ENCODE measurements around the gene OPN1SW. TPM values are rescaled to one million over a fixed set of nuclear protein-coding genes. Genes with fewer than 3 reads are reported as not detected.

OPN1SW gene
- total and polyA plus RNA-seq, 10 donors = not detected

DNA sequence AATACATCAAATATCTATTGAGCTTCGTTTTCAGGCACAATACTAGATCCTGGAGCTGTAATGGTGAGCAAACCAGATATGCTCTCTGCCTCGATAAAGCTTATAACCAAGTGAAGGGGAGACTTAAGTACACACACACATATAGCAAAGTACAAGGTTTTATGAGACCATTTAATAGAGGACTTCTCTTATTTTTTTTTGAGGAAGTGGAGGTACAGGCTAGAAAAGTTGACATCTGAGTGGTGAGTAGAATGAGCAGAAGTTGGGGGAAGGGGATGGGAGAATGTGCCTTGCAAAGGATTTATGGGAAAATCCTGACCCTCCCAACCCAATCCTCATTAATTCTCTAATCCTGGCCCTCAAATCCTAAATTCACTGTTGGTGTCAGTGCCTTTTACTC lies 23.9 kb upstream of the OPN1SW start:
- no peak for DNase-seq
- intact Hi-C loops (cut with DNase I; ENCODE audit: low total_unique reads) = no loop called here
- no peak overlapping the region for H3K4me3 ChIP-seq
- 60 to 82% (median 73%) methylated on average over 2 of the region's 2 CpGs for WGBS, 5 donors
- no peaks in the 10 kb centered on the region for H3K27me3 ChIP-seq (replicated peaks in 1 of 7)
- no peaks in the 10 kb centered on the region for H3K9me3 ChIP-seq
- H3K36me3 ChIP-seq = peaks cover 0 to under 1% (median 0%) of the 10 kb centered on the region in 6 donors
- TF ChIP-seq POLR2A (IDR thresholded peaks at IDR 0.05) = no peak
- TF ChIP-seq CTCF (IDR thresholded peaks at IDR 0.05 in 8 of 11, conservative IDR thresholded peaks at IDR 0.05 in 3 of 11) = no peak
- no peak for TF ChIP-seq POLR2AphosphoS5 (IDR thresholded peaks at IDR 0.05)
- no peaks in the 10 kb centered on the region for H3K4me1 ChIP-seq
- H3K27ac ChIP-seq = no peak overlapping the region

DNA sequence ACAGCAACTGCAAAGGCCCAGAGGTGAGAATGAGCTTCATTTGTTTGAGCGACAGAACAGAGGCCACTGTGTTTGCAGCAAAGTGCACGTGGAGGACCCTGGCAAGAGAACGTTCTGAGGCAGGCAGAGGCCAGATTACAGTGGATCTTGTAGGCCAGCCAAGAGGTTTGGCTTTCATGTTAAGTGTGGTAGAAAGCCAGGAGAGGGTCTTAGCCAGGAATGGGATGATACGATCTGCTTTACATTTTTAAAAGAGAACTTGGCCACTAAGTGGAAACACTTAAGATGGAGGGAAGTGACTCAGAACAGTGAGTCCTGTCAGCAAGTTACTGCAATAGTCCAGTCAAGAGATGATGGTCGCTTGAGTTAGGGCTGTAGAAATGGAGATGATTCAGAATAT lies 20.7 kb upstream of the OPN1SW start:
- no peaks in the 10 kb centered on the region for H3K36me3 ChIP-seq
- no peak overlapping the region for H3K4me3 ChIP-seq
- 83 to 87% (median 86%) methylated on average over 5 of the region's 5 CpGs for WGBS, 5 donors
- peaks cover 0 to 12% (median 0%) of the 10 kb centered on the region in 7 donors for H3K27me3 ChIP-seq (replicated peaks in 1 of 7)
- H3K4me1 ChIP-seq = peaks cover 0 to 17% (median 14%) of the 10 kb centered on the region in 6 donors
- intact Hi-C loops (cut with DNase I; ENCODE audit: low total_unique reads) = no loop called here
- DNase-seq = no peak
- TF ChIP-seq CTCF (IDR thresholded peaks at IDR 0.05 in 8 of 11, conservative IDR thresholded peaks at IDR 0.05 in 3 of 11) (no peak), POLR2A (IDR thresholded peaks at IDR 0.05) (no peak), POLR2AphosphoS5 (IDR thresholded peaks at IDR 0.05) (no peak)
- H3K9me3 ChIP-seq = no peaks in the 10 kb centered on the region
- H3K27ac ChIP-seq = no peak overlapping the region

DNA sequence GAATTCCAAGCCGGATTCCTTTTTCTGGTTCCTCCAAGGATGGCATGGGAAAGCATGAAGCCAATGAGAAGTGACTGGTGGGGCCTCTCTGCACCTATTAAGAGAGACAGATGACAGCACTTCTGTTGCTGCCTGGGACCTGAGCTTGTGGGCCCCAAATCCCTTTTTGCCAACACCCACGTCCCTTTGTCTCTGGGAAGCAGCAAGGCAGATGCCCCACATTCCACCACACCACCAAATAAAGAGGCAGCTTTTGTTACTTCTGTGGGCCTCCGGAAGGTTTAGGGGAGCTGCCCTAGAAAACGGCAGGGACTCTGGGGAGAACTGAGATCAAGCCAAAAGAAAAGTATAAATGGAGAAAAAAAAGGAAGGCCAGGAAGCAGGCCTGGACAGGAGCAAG lies 19.5 kb upstream of the OPN1SW start:
- H3K27me3 ChIP-seq (replicated peaks in 1 of 7) = peaks cover 0 to 24% (median 0%) of the 10 kb centered on the region in 7 donors
- H3K27ac ChIP-seq = no peak overlapping the region
- WGBS, 5 donors = 90 to 98% (median 94%) methylated on average over 4 of the region's 4 CpGs
- no peaks in the 10 kb centered on the region for H3K36me3 ChIP-seq
- no peaks in the 10 kb centered on the region for H3K9me3 ChIP-seq
- no peak overlapping the region for H3K4me3 ChIP-seq
- intact Hi-C loops (cut with DNase I; ENCODE audit: low total_unique reads) = no loop called here
- H3K4me1 ChIP-seq = peaks cover 0 to 29% (median 22%) of the 10 kb centered on the region in 6 donors
- no peak for DNase-seq
- no peak for TF ChIP-seq POLR2AphosphoS5 (IDR thresholded peaks at IDR 0.05)
- no peak for TF ChIP-seq CTCF (IDR thresholded peaks at IDR 0.05 in 8 of 11, conservative IDR thresholded peaks at IDR 0.05 in 3 of 11)
- no peak for TF ChIP-seq POLR2A (IDR thresholded peaks at IDR 0.05)

DNA sequence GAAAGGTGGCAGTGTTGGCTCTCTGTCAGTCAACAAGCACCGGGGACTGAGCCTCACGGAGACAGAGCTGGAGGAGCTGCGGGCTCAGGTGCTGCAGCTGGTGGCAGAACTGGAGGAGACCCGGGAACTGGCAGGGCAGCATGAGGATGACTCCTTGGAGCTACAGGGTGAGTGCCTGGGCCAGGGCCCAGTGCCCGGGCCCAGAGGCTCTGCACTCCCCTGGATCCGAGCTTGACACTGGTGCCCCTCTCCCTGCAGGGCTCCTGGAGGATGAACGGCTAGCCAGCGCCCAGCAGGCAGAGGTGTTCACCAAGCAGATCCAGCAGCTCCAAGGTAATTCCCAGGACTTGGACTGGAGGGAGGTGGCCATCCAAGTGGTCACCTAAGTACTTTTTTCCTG lies 18.8 kb upstream of the OPN1SW start:
- no peaks in the 10 kb centered on the region for H3K9me3 ChIP-seq
- H3K36me3 ChIP-seq = no peaks in the 10 kb centered on the region
- TF ChIP-seq CTCF (IDR thresholded peaks at IDR 0.05 in 8 of 11, conservative IDR thresholded peaks at IDR 0.05 in 3 of 11) = no peak
- TF ChIP-seq POLR2A (IDR thresholded peaks at IDR 0.05) = no peak
- TF ChIP-seq POLR2AphosphoS5 (IDR thresholded peaks at IDR 0.05) = no peak
- no peak for DNase-seq
- WGBS, 5 donors = 92 to 98% (median 94%) methylated on average over 7 to 8 of the region's 8 CpGs
- intact Hi-C loops (cut with DNase I; ENCODE audit: low total_unique reads) = no loop called here
- no peak overlapping the region for H3K27ac ChIP-seq
- H3K4me1 ChIP-seq = peaks cover 0 to 32% (median 22%) of the 10 kb centered on the region in 6 donors
- H3K4me3 ChIP-seq = no peak overlapping the region
- peaks cover 0 to 26% (median 0%) of the 10 kb centered on the region in 7 donors for H3K27me3 ChIP-seq (replicated peaks in 1 of 7)

All from spleen (tissue), 11 donors.